ENCODE results near the gene PCDH15.

DNA sequence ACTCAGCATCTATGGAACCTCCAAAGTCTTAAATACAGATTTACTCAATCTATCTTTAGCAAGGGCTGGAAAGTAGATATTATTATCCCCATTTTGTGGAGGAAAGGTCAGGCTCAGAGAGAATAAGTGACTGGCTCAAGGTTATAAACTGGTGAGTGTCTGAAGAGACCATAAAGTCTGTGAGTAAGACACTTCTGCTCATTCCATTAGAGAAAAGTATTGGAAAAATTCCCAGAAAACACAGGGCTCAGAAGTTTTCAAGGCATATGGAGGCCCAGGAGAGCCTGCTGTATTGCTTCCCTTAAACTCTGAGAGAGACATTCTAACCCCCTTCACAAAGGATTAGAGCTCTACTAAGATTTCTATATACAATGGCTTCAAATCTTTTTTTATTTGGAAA lies 134.8 kb downstream of the PCDH15 start:
- TF ChIP-seq, protein P1, sequence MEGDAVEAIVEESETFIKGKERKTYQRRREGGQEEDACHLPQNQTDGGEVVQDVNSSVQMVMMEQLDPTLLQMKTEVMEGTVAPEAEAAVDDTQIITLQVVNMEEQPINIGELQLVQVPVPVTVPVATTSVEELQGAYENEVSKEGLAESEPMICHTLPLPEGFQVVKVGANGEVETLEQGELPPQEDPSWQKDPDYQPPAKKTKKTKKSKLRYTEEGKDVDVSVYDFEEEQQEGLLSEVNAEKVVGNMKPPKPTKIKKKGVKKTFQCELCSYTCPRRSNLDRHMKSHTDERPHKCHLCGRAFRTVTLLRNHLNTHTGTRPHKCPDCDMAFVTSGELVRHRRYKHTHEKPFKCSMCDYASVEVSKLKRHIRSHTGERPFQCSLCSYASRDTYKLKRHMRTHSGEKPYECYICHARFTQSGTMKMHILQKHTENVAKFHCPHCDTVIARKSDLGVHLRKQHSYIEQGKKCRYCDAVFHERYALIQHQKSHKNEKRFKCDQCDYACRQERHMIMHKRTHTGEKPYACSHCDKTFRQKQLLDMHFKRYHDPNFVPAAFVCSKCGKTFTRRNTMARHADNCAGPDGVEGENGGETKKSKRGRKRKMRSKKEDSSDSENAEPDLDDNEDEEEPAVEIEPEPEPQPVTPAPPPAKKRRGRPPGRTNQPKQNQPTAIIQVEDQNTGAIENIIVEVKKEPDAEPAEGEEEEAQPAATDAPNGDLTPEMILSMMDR (conservative IDR thresholded peaks at IDR 0.05; ENCODE audit: low read length), result no peak
- TF ChIP-seq EZH2phosphoT487 (IDR thresholded peaks at IDR 0.05; ENCODE audit: borderline replicate concordance), result no peak

All from Loucy (cell line).